A549 treated with AZD2906 at 1 μM for 4 hours (cell line): ENCODE measurements around the gene ZSWIM5. TPM values are rescaled to one million over a fixed set of nuclear protein-coding genes. Genes with fewer than 3 reads are reported as not detected.

Source experiments
- total RNA-seq: library from RNA; stranded (reverse); fragments of 200-300 nt; extraction: Qiagen RNA extraction; gene quantifications from 5 replicates; pipeline ENCODE4 v1.2.3, GENCODE V29; 2022

The ZSWIM5 gene
- 0.50 to 0.79 TPM (median 0.60 TPM) in 5 replicates for total RNA-seq

GRCh38 chr1:45205910-45206721 is at the start of gene ZSWIM5:
ZSWIM5 (minus strand) TSS chr1:45206605; CDS start chr1:45206350, 255 bp downstream.

GRCh38 chr1:45011837-45012638 is 194.4 kb downstream of the ZSWIM5 start, which contains the start of gene UROD:
UROD (plus strand) TSS chr1:45012254; CDS start chr1:45012266, 12 bp downstream.

GRCh38 chr1:45010855-45011811 is 195.3 kb downstream of the ZSWIM5 start, which contains the start of gene HECTD3:
HECTD3 (minus strand) TSS chr1:45011324; CDS start chr1:45011257, 67 bp downstream.

Other genes starting within 250 kb of the ZSWIM5 start
- gene EIF2B3, start 220.0 kb downstream of the ZSWIM5 start, total RNA-seq: 15.6 to 19.8 TPM (median 16.1 TPM) in 5 replicates
- gene HECTD3, start 195.3 kb downstream of the ZSWIM5 start, total RNA-seq: 14.8 to 19.5 TPM (median 17.0 TPM) in 5 replicates
- gene UROD, start 194.4 kb downstream of the ZSWIM5 start, total RNA-seq: 46.5 to 49.7 TPM (median 48.8 TPM) in 5 replicates
- gene HPDL, start 120.3 kb upstream of the ZSWIM5 start, total RNA-seq: 2.5 to 3.8 TPM (median 3.2 TPM) in 5 replicates
- gene TOE1, start 133.6 kb upstream of the ZSWIM5 start, total RNA-seq: 10.8 to 13.4 TPM (median 12.5 TPM) in 5 replicates
- gene MUTYH, start 133.8 kb upstream of the ZSWIM5 start, total RNA-seq: 7.1 to 10.8 TPM (median 9.2 TPM) in 5 replicates